HepG2 (cell line): ENCODE results near the gene PTPN18. TPM values are rescaled to one million over a fixed set of nuclear protein-coding genes. Genes with fewer than 3 reads are reported as not detected.
A peak's percentile ranks its signal among the peaks of the same experiment; 100 is the strongest.

Source experiments
- ATAC-seq: fragments of 200-7000 bp; cut with Tn5 transposase; 3 replicates; pipeline ENCODE4 v1.9.1; 2020; ENCODE audit warnings: mild to moderate bottlenecking, moderate library complexity
- BruUV-seq: library from RNA; stranded (reverse); fragments of 400-500 nt; replicated peaks from 2 replicates; lab custom pipeline; 2021; lab: Mats Ljungman, UMichigan
- CTCF ChIA-PET: fragments of 300-600 bp; formaldehyde crosslinking; extraction: SDS; loops from one replicate; lab custom pipeline; 2021; ENCODE audit warnings: low total read pairs, inconsistent platforms, low intra/inter-chr PET ratio; lab: Yijun Ruan, JAX
- POLR2A ChIA-PET: fragments of 350-600 bp; sonication (Branson Sonifier 250); formaldehyde crosslinking; loops from one replicate; lab custom pipeline; 2020; ENCODE audit warnings: antibody characterized with exemption, inconsistent platforms; lab: Yijun Ruan, JAX
- DNase-seq: peaks from one replicate; pipeline ENCODE4 v3.0.0-alpha.2; 2015; ENCODE audit warnings: low spot score
- FAIRE-seq: peaks from 3 replicates; lab custom pipeline; 2011; peaks lifted over from hg19 to GRCh38; lab: Jason Lieb, UNC
- H2AFZ ChIP-seq: one replicate; pipeline ENCODE4 v1.6.1; 2011; ENCODE audit warnings: low read length, inconsistent platforms
- H3K27ac ChIP-seq: fragments of 300-600 bp; 3 replicates; pipeline ENCODE4 v1.8.0; 2011; ENCODE audit warnings: mixed run types, mild to moderate bottlenecking, mixed read lengths, low read length, inconsistent platforms; ENCODE audit not compliant: insufficient read depth; ENCODE audit errors: extremely low read length
- H3K27me3 ChIP-seq, 2 experiments: fragments of 200-600 bp in 1 of 2; 2 replicates in 1 of 2; 3 replicates in 1 of 2; pipeline versions ENCODE4 v1.6.0 to v1.8.0; 2011; ENCODE audit warnings: low read length in 2 of 2, mild to moderate bottlenecking in 2 of 2, moderate library complexity in 2 of 2, inconsistent platforms in 1 of 2; ENCODE audit not compliant: insufficient read depth in 2 of 2, control insufficient read depth in 1 of 2
- H3K36me3 ChIP-seq, 2 experiments: fragments of 200-600 bp in 1 of 2; replicated peaks in 1 of 2; 2 replicates in 1 of 2; 3 replicates in 1 of 2; pipeline versions ENCODE4 v1.5.1 to v1.8.0; 2011; ENCODE audit warnings: low read length in 2 of 2, inconsistent platforms in 1 of 2; ENCODE audit not compliant: insufficient read depth in 2 of 2, control insufficient read depth in 1 of 2
- H3K4me1 ChIP-seq: 2 replicates; pipeline ENCODE4 v1.5.1; 2012; ENCODE audit warnings: low read length, inconsistent platforms; ENCODE audit not compliant: insufficient read depth
- H3K4me2 ChIP-seq: 2 replicates; pipeline ENCODE4 v1.6.0; 2011; ENCODE audit warnings: low read depth, low read length, inconsistent platforms
- H3K4me3 ChIP-seq, 3 experiments: fragments of 200-600 bp in 1 of 3; sonication (generic), shearing (Covaris generic) in 1 of 3; replicated peaks in 1 of 3; 2 replicates each; pipeline ENCODE4 v1.5.1; 2011 to 2016; ENCODE audit warnings: low read length in 3 of 3, inconsistent platforms in 2 of 3, low read depth in 2 of 3, mild to moderate bottlenecking in 2 of 3, control low read depth in 1 of 3, mixed read lengths in 1 of 3; ENCODE audit not compliant: insufficient read depth in 1 of 3
- H3K79me2 ChIP-seq: one replicate; pipeline ENCODE4 v1.6.1; 2011; ENCODE audit warnings: low read length, inconsistent platforms; ENCODE audit not compliant: insufficient read depth
- H3K9ac ChIP-seq: 2 replicates; pipeline ENCODE4 v1.6.0; 2011; ENCODE audit warnings: mild to moderate bottlenecking, low read depth, low read length, inconsistent platforms; ENCODE audit not compliant: insufficient read depth
- H3K9me3 ChIP-seq: 2 replicates; pipeline ENCODE4 v1.5.1; 2012; ENCODE audit warnings: mild to moderate bottlenecking, low read length
- H4K20me1 ChIP-seq: 2 replicates; pipeline ENCODE4 v1.6.0; 2011; ENCODE audit warnings: inconsistent platforms, mild to moderate bottlenecking, low read length, moderate library complexity; ENCODE audit not compliant: insufficient read depth
- CAMTA2 ChIP-seq: sonication (generic); formaldehyde crosslinking; IDR thresholded peaks from 2 replicates; pipeline ENCODE4 v1.4.0; 2020; ENCODE audit warnings: mild to moderate bottlenecking, missing genetic modification reagents, borderline replicate concordance
- NCOR1 ChIP-seq: fragments of 200-600 bp; sonication (generic); IDR thresholded peaks from 2 replicates; pipeline ENCODE4 v1.7.0; 2017; ENCODE audit warnings: antibody characterized with exemption, low read length, borderline replicate concordance
- REST ChIP-seq, 2 experiments: IDR thresholded peaks; 2 replicates each; pipeline ENCODE4 v1.6.1; 2011 to 2012; ENCODE audit warnings: low read length in 2 of 2, borderline replicate concordance in 1 of 2, low read depth in 1 of 2, mild to moderate bottlenecking in 1 of 2, moderate library complexity in 1 of 2
- SRF ChIP-seq: IDR thresholded peaks from 2 replicates; pipeline ENCODE4 v1.6.1; 2011; ENCODE audit warnings: mild to moderate bottlenecking, low read depth, low read length, moderate library complexity
- THAP8 ChIP-seq: sonication (generic); formaldehyde crosslinking; IDR thresholded peaks from 2 replicates; pipeline ENCODE4 v1.5.1; 2020; ENCODE audit warnings: missing genetic modification reagents, mild to moderate bottlenecking, borderline replicate concordance
- TOPORS ChIP-seq: sonication (generic); formaldehyde crosslinking; IDR thresholded peaks from 2 replicates; pipeline ENCODE4 v1.8.0; 2023; ENCODE audit warnings: mild to moderate bottlenecking, missing genetic modification reagents
- XRCC5 ChIP-seq: fragments of 200-400 bp; formaldehyde crosslinking; optimal IDR thresholded peaks from 2 replicates; pipeline ENCODE3; 2017; ENCODE audit warnings: mild to moderate bottlenecking, low read length
- ZHX1 ChIP-seq: sonication (generic); formaldehyde crosslinking; IDR thresholded peaks from 2 replicates; pipeline ENCODE4 v1.8.1; 2022; ENCODE audit warnings: low read depth, mild to moderate bottlenecking, missing genetic modification reagents
- ZNF335 ChIP-seq: sonication (generic); formaldehyde crosslinking; IDR thresholded peaks from 2 replicates; pipeline ENCODE4 v1.4.0; 2020; ENCODE audit warnings: missing genetic modification reagents
- ZNF546 ChIP-seq: sonication (generic); formaldehyde crosslinking; conservative IDR thresholded peaks from 2 replicates; pipeline ENCODE4 v1.8.1; 2023; ENCODE audit warnings: mild to moderate bottlenecking, missing genetic modification reagents
- WGBS: methylation state at CpG from one replicate; pipeline ENCODE4 v1.1.6; 2017; ENCODE audit warnings: low lambda C conversion rate; 5-methylcytosine and 5-hydroxymethylcytosine counted together
- in situ Hi-C: cut with HindIII; loops from 2 replicates; pipeline ENCODE4 v1.10.0; 2017; ENCODE audit warnings: low pct_unique_long_range_greater_than_20kb; ENCODE audit not compliant: extremely low pct_ligation_motif_present
- intact Hi-C: fragments of 100-400 bp; cut with micrococcal nuclease; formaldehyde crosslinking; loops from one replicate; pipeline ENCODE4 v1.10.0; 2022; ENCODE audit not compliant: unreplicated experiment
- polyA plus RNA-seq, 8 experiments: library from polyadenylated mRNA; depleted of rRNA in 3 of 8; stranded (reverse) in 7 of 8; unstranded in 1 of 8; fragments of >200 nt; fragmentation: Illumina TruSeq in 4 of 8; extraction: Trizol in 4 of 8; gene quantifications; 2 replicates each; pipeline versions ENCODE4 v1.2.1 to v1.2.3, GENCODE V29; 2011 to 2016; ENCODE audit warnings: low read depth in 4 of 8, missing spikeins in 1 of 8, mixed read lengths in 1 of 8; ENCODE audit not compliant: insufficient read depth in 1 of 8
- total RNA-seq, 5 experiments: library from RNA; depleted of rRNA; stranded (reverse); fragments of >200 nt; fragmentation: Illumina TruSeq; extraction: Trizol; gene quantifications; 2 replicates each; pipeline ENCODE4 v1.2.3, GENCODE V29; 2016; ENCODE audit warnings: low read depth in 1 of 5

PTPN18 gene
- total and polyA plus RNA-seq, 2 of the 13 experiments (the other 11 are each of a cell fraction or from before 2014, with no cell fraction given), result 14.8 to 39.6 TPM

DNA sequence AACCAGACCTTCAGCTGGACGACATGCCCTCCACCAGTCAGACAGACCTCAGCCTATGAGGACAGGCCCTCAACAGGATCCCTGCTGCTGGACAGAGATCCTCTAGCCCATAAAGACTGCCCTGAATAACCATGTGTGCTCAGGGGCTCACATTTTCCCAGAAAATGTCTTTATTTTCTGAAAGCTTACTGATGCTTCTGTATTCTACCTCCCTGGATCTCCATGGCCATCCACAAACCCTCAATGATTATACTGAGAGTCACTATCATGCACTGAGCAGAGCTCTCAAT is 1.8 kb upstream of the PTPN18 start:
- intact Hi-C loops (no loop called here), in situ Hi-C loops (no loop called here)
- FAIRE-seq (no peak), ATAC-seq (no peak), DNase-seq (no peak)
- H4K20me1 ChIP-seq, result no peaks in the 10 kb centered on the region; the same call in 1 of the 2 replicates
- H3K79me2 ChIP-seq, result peaks cover 6% of the 10 kb centered on the region
- H3K4me3 ChIP-seq, result peak overlapping the region in 2 of 3 experiments; percentile 13 to 94; a peak in 3 of 6 replicates
- POLR2A ChIA-PET, result interaction anchor here (5.7 kb wide), 1 partner anchor 11 kb away, joined by 120 read pairs; the partner anchor contains the start of gene IMP4
- H3K9ac ChIP-seq, result peak overlapping the region; percentile 7; the same call in 1 of the 2 replicates
- WGBS, result no CpG with 5 or more reads among the region's 1 CpG
- H3K9me3 ChIP-seq, result no peaks in the 10 kb centered on the region
- peaks cover 30% of the 10 kb centered on the region for H3K4me1 ChIP-seq
- H3K4me2 ChIP-seq, result peak overlapping the region; percentile 92
- BruUV-seq, result no TSS peak
- no peaks in the 10 kb centered on the region; a peak in 1 of 5 replicates for H3K27me3 ChIP-seq
- no peak for TF ChIP-seq XRCC5
- no peak for TF ChIP-seq CAMTA2 (CRISPR knock-in tag)
- no peak for TF ChIP-seq ZNF335 (CRISPR knock-in tag)
- TF ChIP-seq REST (IDR thresholded peaks at IDR 0.05; ENCODE audit: borderline replicate concordance in 1 of 2, low read depth in 1 of 2, low read length in 2 of 2), result peak; percentile 13 to 82
- no peak for TF ChIP-seq NCOR1
- TF ChIP-seq THAP8 (CRISPR knock-in tag), result no peak
- TF ChIP-seq TOPORS, result no peak
- TF ChIP-seq SRF, result no peak
- 0 out of 2 replicates have a peak, but pooled peaks have one; percentile 11 for TF ChIP-seq ZHX1 (CRISPR knock-in tag)
- no peak for TF ChIP-seq ZNF546 (CRISPR knock-in tag)
- TF ChIP-seq, all 625 proteins: peak for 2
- CTCF ChIA-PET, result no interaction called here
- H2AFZ ChIP-seq, result no peak overlapping the region
- H3K27ac ChIP-seq, result no peak overlapping the region
- H3K36me3 ChIP-seq, result no peaks in the 10 kb centered on the region
